ENCODE measurements around the gene LIMS1.

DNA sequence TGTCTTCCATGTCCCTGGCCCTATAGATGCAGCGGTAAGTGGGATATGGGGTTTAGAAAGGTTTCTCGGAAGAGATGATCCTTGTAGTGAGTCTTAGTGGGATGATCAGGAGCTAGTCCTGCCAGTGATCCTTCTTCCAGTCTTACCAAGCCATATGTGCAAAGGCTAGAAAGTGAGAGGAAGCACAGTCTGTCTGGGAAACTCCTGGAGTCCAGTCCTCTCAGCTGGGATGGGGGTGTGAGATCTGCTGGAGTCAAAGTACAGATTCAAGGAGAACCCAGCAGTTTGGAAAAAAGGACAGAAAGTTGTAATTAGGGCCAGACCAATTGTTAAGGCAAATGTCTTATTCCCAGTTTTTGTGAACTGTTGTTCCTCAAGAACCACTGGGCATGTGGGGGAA is 83.3 kb downstream of the LIMS1 start:
- TF ChIP-seq ZNF83 (CRISPR knock-in tag; IDR thresholded peaks at IDR 0.05; ENCODE audit: borderline replicate concordance) = no peak
- no peak for TF ChIP-seq EZH2 (conservative IDR thresholded peaks at IDR 0.05; ENCODE audit: low read depth, low read length)
- no peak for TF ChIP-seq ZNF34 (CRISPR knock-in tag; IDR thresholded peaks at IDR 0.05; ENCODE audit: borderline replicate concordance)
- no peak for TF ChIP-seq POLR2A (IDR thresholded peaks at IDR 0.05; ENCODE audit: insufficient read depth in 1 of 2, low read depth in 2 of 2, low read length in 2 of 2)
